Transverse colon (tissue), 4 donors: Measurements from ENCODE around the gene ALDH1A1. TPM values are rescaled to one million over a fixed set of nuclear protein-coding genes. Genes with fewer than 3 reads are reported as not detected.
A peak's percentile ranks its signal among the peaks of the same experiment; 100 is the strongest.

ENCODE experiments used
- DNase-seq: peaks from one replicate; pipeline ENCODE4 v3.0.0-alpha.2; 2019
- H3K27ac ChIP-seq, 4 donors: fragments of 200-600 bp; sonication (generic); 2 replicates each; pipeline ENCODE4 v1.5.1; 2016 to 2018; ENCODE audit warnings: inconsistent platforms in 4 of 4
- H3K27me3 ChIP-seq: fragments of 200-600 bp; sonication (generic); 2 replicates; pipeline ENCODE4 v1.5.1; 2017; ENCODE audit warnings: inconsistent platforms
- H3K36me3 ChIP-seq, 4 donors: fragments of 200-600 bp; sonication (generic); 2 replicates each; pipeline ENCODE4 v1.5.1; 2017 to 2019; ENCODE audit warnings: inconsistent platforms in 4 of 4
- H3K4me1 ChIP-seq, 4 donors: fragments of 200-600 bp; sonication (generic); 2 replicates each; pipeline ENCODE4 v1.5.1; 2017 to 2020; ENCODE audit warnings: inconsistent platforms in 4 of 4
- H3K4me3 ChIP-seq, 4 donors: fragments of 200-600 bp; sonication (generic); 1 replicate in 1 of 4; 2 replicates in 3 of 4; pipeline versions ENCODE4 v1.5.1 to v1.6.1; 2017 to 2019; ENCODE audit warnings: inconsistent platforms in 4 of 4
- H3K9me3 ChIP-seq, 2 donors: fragments of 200-600 bp; sonication (generic); 2 replicates each; pipeline ENCODE4 v1.5.1; 2017 to 2019; ENCODE audit warnings: inconsistent platforms in 2 of 2
- EP300 ChIP-seq: sonication (generic); formaldehyde crosslinking; IDR thresholded peaks from one replicate; pipeline ENCODE4 v1.6.1; 2017; ENCODE audit warnings: antibody characterized with exemption, low read depth
- POLR2A ChIP-seq: fragments of 450-650 bp; IDR thresholded peaks from one replicate; pipeline ENCODE4 v1.6.1; 2016; ENCODE audit warnings: antibody characterized with exemption, mild to moderate bottlenecking, moderate library complexity
- POLR2AphosphoS5 ChIP-seq, 3 donors: sonication (generic); formaldehyde crosslinking; IDR thresholded peaks; one replicate each; pipeline ENCODE4 v1.6.1; 2016; ENCODE audit warnings: antibody characterized with exemption in 3 of 3
- WGBS, 2 donors: methylation state at CpG; one replicate each; pipeline ENCODE4 v1.1.5; 2018; ENCODE audit warnings: low coverage in 1 of 2; 5-methylcytosine and 5-hydroxymethylcytosine counted together
- in situ Hi-C, 4 donors: fragments of 200-750 bp; cut with MboI; loops; one replicate each; pipeline versions ENCODE4 v1.15.0 to v1.15.1; 2017; ENCODE audit warnings: low sequenced_read_pairs in 3 of 4, low pct_ligation_motif_present in 1 of 4, low pct_unique_long_range_greater_than_20kb in 1 of 4
- intact Hi-C: fragments of 100-400 bp; cut with DNase I; formaldehyde crosslinking; loops from one replicate; pipeline ENCODE4 v1.15.1; 2023; ENCODE audit warnings: low total_unique reads
- total RNA-seq, 4 donors: library from RNA; depleted of rRNA; stranded (reverse); fragments of >200 nt; gene quantifications; one replicate each; pipeline ENCODE4 v1.1.0, GENCODE V29; 2016
- TF ChIP-seq, protein P1 (sequence below), 5 experiments: fragments of 200-600 bp in 3 of 5; fragments of 450-650 bp in 2 of 5; sonication (generic) in 3 of 5; IDR thresholded peaks; 1 replicate in 2 of 5; 2 replicates in 3 of 5; pipeline ENCODE4 v1.5.1; 2016 to 2017; ENCODE audit warnings: antibody characterized with exemption in 5 of 5, inconsistent platforms in 3 of 5, mild to moderate bottlenecking in 2 of 5, moderate library complexity in 1 of 5

The ALDH1A1 gene
- total RNA-seq, 4 donors from 2014 or later, result 76.3 to 566 (median 288) TPM

DNA sequence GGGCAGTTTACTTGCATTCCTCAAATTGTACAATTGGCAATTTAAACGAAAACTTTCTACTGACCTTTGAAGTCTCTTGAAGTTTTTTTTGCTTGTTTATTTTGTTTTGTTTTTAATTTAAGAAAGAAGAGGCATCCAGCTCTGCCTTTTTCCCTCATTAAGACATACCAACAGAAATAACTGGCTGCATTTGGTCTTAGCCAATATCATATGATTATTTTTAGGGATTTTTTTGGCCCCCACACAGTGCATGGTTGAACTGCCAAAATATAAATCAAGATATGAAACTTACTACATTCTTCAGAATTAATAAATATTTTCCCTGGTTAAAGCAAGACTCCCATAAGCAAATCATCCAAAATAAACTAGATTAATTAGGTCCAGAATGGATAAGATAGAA is 79.4 kb downstream of the ALDH1A1 start:
- WGBS, 2 donors, result 35 to 42% methylated on average over 1 of the region's 1 CpG
- Histone ChIP-seq H3K4me1 (peaks cover 6 to 23% (median 15%) of the 10 kb centered on the region in 4 donors), H3K27ac (peak overlapping the region in 2 of 4 donors; percentile 2 to 57)

GRCh38 chr9:72872718-72873117 is 80.1 kb downstream of the ALDH1A1 start:
- in situ Hi-C loops, result loop anchor here (25.0 kb wide), 3 partner anchors 140 to 315 kb away; no protein-coding TSS in a partner anchor

More for the DNA sequence above, 79.4 kb downstream of the ALDH1A1 start:
- no peak for DNase-seq
- in situ Hi-C loops, result loop anchor here (25.0 kb wide), 3 partner anchors 139 to 314 kb away; no protein-coding TSS in a partner anchor
- no peaks in the 10 kb centered on the region for H3K9me3 ChIP-seq
- no peak overlapping the region for H3K4me3 ChIP-seq
- no peaks in the 10 kb centered on the region for H3K27me3 ChIP-seq
- no peak for TF ChIP-seq POLR2AphosphoS5 (IDR thresholded peaks at IDR 0.05)
- TF ChIP-seq, protein P1, sequence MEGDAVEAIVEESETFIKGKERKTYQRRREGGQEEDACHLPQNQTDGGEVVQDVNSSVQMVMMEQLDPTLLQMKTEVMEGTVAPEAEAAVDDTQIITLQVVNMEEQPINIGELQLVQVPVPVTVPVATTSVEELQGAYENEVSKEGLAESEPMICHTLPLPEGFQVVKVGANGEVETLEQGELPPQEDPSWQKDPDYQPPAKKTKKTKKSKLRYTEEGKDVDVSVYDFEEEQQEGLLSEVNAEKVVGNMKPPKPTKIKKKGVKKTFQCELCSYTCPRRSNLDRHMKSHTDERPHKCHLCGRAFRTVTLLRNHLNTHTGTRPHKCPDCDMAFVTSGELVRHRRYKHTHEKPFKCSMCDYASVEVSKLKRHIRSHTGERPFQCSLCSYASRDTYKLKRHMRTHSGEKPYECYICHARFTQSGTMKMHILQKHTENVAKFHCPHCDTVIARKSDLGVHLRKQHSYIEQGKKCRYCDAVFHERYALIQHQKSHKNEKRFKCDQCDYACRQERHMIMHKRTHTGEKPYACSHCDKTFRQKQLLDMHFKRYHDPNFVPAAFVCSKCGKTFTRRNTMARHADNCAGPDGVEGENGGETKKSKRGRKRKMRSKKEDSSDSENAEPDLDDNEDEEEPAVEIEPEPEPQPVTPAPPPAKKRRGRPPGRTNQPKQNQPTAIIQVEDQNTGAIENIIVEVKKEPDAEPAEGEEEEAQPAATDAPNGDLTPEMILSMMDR (IDR thresholded peaks at IDR 0.05), result no peak
- no peak for TF ChIP-seq EP300
- TF ChIP-seq POLR2A, result no peak
- H3K36me3 ChIP-seq, result no peaks in the 10 kb centered on the region
- intact Hi-C loops, result loop anchor here (5.0 kb wide), 1 partner anchor 164 kb away; no protein-coding TSS in a partner anchor

GRCh38 chr9:72871685-72872084 is 81.2 kb downstream of the ALDH1A1 start:
- TF ChIP-seq, protein P1 (IDR thresholded peaks at IDR 0.05), result peak; percentile 43 to 68 (median 52)
- no peak for TF ChIP-seq POLR2AphosphoS5 (IDR thresholded peaks at IDR 0.05)
- Histone ChIP-seq H3K9me3 (no peaks in the 10 kb centered on the region), H3K4me1 (peaks cover 6 to 23% (median 15%) of the 10 kb centered on the region in 4 donors), H3K36me3 (no peaks in the 10 kb centered on the region), H3K4me3 (no peak overlapping the region), H3K27me3 (no peaks in the 10 kb centered on the region), H3K27ac (peak overlapping the region; percentile 1 to 57 (median 26))
- intact Hi-C loops, result loop anchor here (5.0 kb wide), 1 partner anchor 166 kb away; no protein-coding TSS in a partner anchor
- in situ Hi-C loops, result loop anchor here (25.0 kb wide), 3 partner anchors 141 to 316 kb away; no protein-coding TSS in a partner anchor
- 16 to 23% methylated on average over 3 of the region's 3 CpGs for WGBS, 2 donors
- no peak for DNase-seq

More at GRCh38 chr9:72872718-72873117, 80.1 kb downstream of the ALDH1A1 start:
- TF ChIP-seq POLR2AphosphoS5 (IDR thresholded peaks at IDR 0.05), result peak in 1 of 3 donors; percentile 16
- TF ChIP-seq EP300, result no peak
- intact Hi-C loops, result loop anchor here (5.0 kb wide), 1 partner anchor 165 kb away; no protein-coding TSS in a partner anchor
- peak; percentile 20 for DNase-seq
- Histone ChIP-seq H3K27me3 (no peaks in the 10 kb centered on the region), H3K36me3 (no peaks in the 10 kb centered on the region), H3K27ac (peak overlapping the region; percentile 2 to 57 (median 31)), H3K4me1 (peaks cover 6 to 23% (median 15%) of the 10 kb centered on the region in 4 donors), H3K4me3 (no peak overlapping the region), H3K9me3 (no peaks in the 10 kb centered on the region)
- 26 to 37% methylated on average over 2 of the region's 2 CpGs for WGBS, 2 donors

DNA sequence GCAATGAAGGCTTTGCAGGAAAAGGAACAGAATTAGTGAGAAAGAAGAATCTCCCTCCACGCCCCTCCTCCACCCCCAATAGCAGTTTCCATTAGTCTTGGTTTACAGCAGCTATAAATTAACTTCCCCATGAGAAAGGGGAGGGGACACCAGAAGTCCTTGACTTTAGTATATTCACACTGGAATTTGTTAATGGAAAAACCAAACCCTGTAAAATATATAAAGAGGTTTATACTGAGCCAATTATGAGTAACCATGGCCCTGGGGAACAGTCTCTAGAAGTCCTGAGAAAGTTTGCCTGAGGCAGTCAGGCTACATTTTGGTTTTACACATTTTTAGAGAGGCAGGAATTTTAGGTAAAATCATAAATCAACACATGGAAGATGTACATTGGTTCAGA is 88.5 kb downstream of the ALDH1A1 start:
- in situ Hi-C loops (loop anchor here (10.0 to 25.0 kb wide), 5 partner anchors 148 to 323 kb away; no protein-coding TSS in a partner anchor), intact Hi-C loops (no loop called here)
- Histone ChIP-seq H3K4me3 (no peak overlapping the region), H3K4me1 (no peaks in the 10 kb centered on the region), H3K36me3 (no peaks in the 10 kb centered on the region), H3K27ac (no peak overlapping the region), H3K9me3 (no peaks in the 10 kb centered on the region), H3K27me3 (no peaks in the 10 kb centered on the region)
- TF ChIP-seq EP300, result no peak
- TF ChIP-seq, protein P1 (IDR thresholded peaks at IDR 0.05), result no peak
- no peak for TF ChIP-seq POLR2AphosphoS5 (IDR thresholded peaks at IDR 0.05)
- TF ChIP-seq POLR2A, result no peak
- 86 to 90% methylated on average over 1 of the region's 1 CpG for WGBS, 2 donors
- DNase-seq, result no peak
